ENCODE data around the gene TSACC. TPM values are rescaled to one million over a fixed set of nuclear protein-coding genes. Genes with fewer than 3 reads are reported as not detected.

The TSACC gene
- total and polyA plus RNA-seq, 9 of the 15 experiments (the other 6 are each of a cell fraction or from before 2014, with no cell fraction given), result 0.45 to 7.4 (median 2.6) TPM

DNA sequence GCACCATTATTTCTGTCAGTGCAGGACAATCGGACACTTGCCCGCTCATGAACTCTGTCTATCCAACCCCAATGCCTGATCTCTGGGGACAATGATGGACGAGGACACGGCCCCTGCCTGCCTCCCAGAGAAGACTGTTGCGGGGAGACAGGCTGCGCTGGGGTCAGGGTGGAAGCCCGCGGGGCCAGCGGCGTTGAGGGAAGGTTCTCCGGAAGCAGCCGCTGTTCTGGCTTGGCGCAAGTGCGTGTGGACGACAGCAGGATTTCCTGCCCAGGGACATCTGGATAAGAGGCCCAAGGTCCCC lies 49.5 kb downstream of the TSACC start:
- no peak for FAIRE-seq

More for the DNA sequence above, 49.5 kb downstream of the TSACC start:
- H3K9me3 ChIP-seq (replicated peaks; ENCODE audit: control insufficient read depth, insufficient read depth, low read depth, low read length), result no peaks in the 10 kb centered on the region
- no peaks in the 10 kb centered on the region for H3K79me2 ChIP-seq (ENCODE audit: control insufficient read depth, insufficient read depth, low read length)
- no peak overlapping the region for H3K4me2 ChIP-seq (ENCODE audit: insufficient read depth, low read length)
- in situ Hi-C loops (cut with MboI) (loop anchor here (5.0 kb wide), 2 partner anchors 54 to 214 kb away; partner anchors contain the start of gene GPATCH4), intact Hi-C loops (cut with micrococcal nuclease) (no loop called here)
- TF ChIP-seq TRIM28 (IDR thresholded peaks at IDR 0.05) (no peak), JUNB (CRISPR knock-in tag; conservative IDR thresholded peaks at IDR 0.05) (no peak), FUS (optimal IDR thresholded peaks at IDR 0.05; ENCODE audit: low read depth, low read length) (no peak), ZNF146 (CRISPR knock-in tag; IDR thresholded peaks at IDR 0.05; ENCODE audit: unreplicated experiment) (no peak), KLF10 (CRISPR knock-in tag; IDR thresholded peaks at IDR 0.05) (no peak), HDGF (IDR thresholded peaks at IDR 0.05) (no peak), ATF1 (CRISPR knock-in tag; IDR thresholded peaks at IDR 0.05) (no peak), ATF1 (tag; IDR thresholded peaks at IDR 0.05) (no peak), FOXJ3 (CRISPR knock-in tag; IDR thresholded peaks at IDR 0.05) (no peak), ZNF57 (CRISPR knock-in tag; IDR thresholded peaks at IDR 0.05) (no peak), CEBPB (tag; IDR thresholded peaks at IDR 0.05) (no peak)
- TF ChIP-seq, protein P1, sequence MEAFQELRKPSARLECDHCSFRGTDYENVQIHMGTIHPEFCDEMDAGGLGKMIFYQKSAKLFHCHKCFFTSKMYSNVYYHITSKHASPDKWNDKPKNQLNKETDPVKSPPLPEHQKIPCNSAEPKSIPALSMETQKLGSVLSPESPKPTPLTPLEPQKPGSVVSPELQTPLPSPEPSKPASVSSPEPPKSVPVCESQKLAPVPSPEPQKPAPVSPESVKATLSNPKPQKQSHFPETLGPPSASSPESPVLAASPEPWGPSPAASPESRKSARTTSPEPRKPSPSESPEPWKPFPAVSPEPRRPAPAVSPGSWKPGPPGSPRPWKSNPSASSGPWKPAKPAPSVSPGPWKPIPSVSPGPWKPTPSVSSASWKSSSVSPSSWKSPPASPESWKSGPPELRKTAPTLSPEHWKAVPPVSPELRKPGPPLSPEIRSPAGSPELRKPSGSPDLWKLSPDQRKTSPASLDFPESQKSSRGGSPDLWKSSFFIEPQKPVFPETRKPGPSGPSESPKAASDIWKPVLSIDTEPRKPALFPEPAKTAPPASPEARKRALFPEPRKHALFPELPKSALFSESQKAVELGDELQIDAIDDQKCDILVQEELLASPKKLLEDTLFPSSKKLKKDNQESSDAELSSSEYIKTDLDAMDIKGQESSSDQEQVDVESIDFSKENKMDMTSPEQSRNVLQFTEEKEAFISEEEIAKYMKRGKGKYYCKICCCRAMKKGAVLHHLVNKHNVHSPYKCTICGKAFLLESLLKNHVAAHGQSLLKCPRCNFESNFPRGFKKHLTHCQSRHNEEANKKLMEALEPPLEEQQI (IDR thresholded peaks at IDR 0.05), result no peak
- TF ChIP-seq, protein P2, sequence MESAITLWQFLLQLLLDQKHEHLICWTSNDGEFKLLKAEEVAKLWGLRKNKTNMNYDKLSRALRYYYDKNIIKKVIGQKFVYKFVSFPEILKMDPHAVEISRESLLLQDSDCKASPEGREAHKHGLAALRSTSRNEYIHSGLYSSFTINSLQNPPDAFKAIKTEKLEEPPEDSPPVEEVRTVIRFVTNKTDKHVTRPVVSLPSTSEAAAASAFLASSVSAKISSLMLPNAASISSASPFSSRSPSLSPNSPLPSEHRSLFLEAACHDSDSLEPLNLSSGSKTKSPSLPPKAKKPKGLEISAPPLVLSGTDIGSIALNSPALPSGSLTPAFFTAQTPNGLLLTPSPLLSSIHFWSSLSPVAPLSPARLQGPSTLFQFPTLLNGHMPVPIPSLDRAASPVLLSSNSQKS (CRISPR knock-in tag; IDR thresholded peaks at IDR 0.05), result no peak
- TF ChIP-seq, protein P3, sequence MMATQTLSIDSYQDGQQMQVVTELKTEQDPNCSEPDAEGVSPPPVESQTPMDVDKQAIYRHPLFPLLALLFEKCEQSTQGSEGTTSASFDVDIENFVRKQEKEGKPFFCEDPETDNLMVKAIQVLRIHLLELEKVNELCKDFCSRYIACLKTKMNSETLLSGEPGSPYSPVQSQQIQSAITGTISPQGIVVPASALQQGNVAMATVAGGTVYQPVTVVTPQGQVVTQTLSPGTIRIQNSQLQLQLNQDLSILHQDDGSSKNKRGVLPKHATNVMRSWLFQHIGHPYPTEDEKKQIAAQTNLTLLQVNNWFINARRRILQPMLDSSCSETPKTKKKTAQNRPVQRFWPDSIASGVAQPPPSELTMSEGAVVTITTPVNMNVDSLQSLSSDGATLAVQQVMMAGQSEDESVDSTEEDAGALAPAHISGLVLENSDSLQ (IDR thresholded peaks at IDR 0.05), result no peak
- TF ChIP-seq, protein P4, sequence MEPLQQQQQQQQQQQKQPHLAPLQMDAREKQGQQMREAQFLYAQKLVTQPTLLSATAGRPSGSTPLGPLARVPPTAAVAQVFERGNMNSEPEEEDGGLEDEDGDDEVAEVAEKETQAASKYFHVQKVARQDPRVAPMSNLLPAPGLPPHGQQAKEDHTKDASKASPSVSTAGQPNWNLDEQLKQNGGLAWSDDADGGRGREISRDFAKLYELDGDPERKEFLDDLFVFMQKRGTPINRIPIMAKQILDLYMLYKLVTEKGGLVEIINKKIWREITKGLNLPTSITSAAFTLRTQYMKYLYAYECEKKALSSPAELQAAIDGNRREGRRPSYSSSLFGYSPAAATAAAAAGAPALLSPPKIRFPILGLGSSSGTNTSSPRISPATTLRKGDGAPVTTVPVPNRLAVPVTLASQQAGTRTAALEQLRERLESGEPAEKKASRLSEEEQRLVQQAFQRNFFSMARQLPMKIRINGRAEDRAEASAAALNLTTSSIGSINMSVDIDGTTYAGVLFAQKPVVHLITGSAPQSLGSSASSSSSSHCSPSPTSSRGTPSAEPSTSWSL (CRISPR knock-in tag; IDR thresholded peaks at IDR 0.05; ENCODE audit: borderline replicate concordance), result no peak
- peaks cover 3% of the 10 kb centered on the region; the same call in 1 of the 2 replicates for H4K20me1 ChIP-seq (replicated peaks; ENCODE audit: control insufficient read depth, insufficient read depth, low read length)
- DNase-seq (ENCODE audit: extremely low read depth in 1 of 4, low spot score in 3 of 4), result no peak
- no peak overlapping the region for H3K4me3 ChIP-seq
- H3K27ac ChIP-seq (ENCODE audit: extremely low read depth, low read depth, low read length), result no peak overlapping the region
- POLR2A ChIA-PET, result interaction anchor here (1.2 kb wide), 1 partner anchor 45 kb away, joined by 3 read pairs; no protein-coding TSS in a partner anchor
- no peaks in the 10 kb centered on the region for H3K36me3 ChIP-seq (ENCODE audit: control insufficient read depth, insufficient read depth, low read length)
- CTCF ChIA-PET (ENCODE audit: low intra/inter-chr PET ratio), result interaction anchor here (10.1 kb wide), 1 partner anchor 56 kb away, joined by 240 read pairs; no protein-coding TSS in a partner anchor
- H3K9me1 ChIP-seq (ENCODE audit: control insufficient read depth, insufficient read depth, low read length), result no peaks in the 10 kb centered on the region
- H2AFZ ChIP-seq (ENCODE audit: low read depth, low read length), result no peak overlapping the region
- ATAC-seq, result no peak
- WGBS (ENCODE audit: insufficient coverage, low coverage, missing lambda C conversion rate), result 40% methylated on average over 10 of the region's 15 CpGs
- H3K9ac ChIP-seq (ENCODE audit: insufficient read depth in 1 of 2, low read depth in 2 of 2, low read length in 2 of 2), result no peak overlapping the region
- H3K4me1 ChIP-seq (replicated peaks in 1 of 2; ENCODE audit: control insufficient read depth in 2 of 2, insufficient read depth in 2 of 2, low read length in 2 of 2), result peaks cover 0 to 29% of the 10 kb centered on the region in 2 experiments; a peak in 2 of 5 replicates
- BruUV-seq (replicated peaks), result no TSS peak
- H3K27me3 ChIP-seq (ENCODE audit: control insufficient read depth in 2 of 2, insufficient read depth in 2 of 2, low read length in 2 of 2), result peaks cover 11 to 18% of the 10 kb centered on the region in 2 experiments; a peak in 4 of 5 replicates

All from K562 (cell line).